HG03097 (cell line): Measurements from ENCODE around the gene ASB9.

Experiments used
- ATAC-seq: cut with Tn5 transposase; IDR thresholded peaks from one replicate; pipeline ENCODE4 v1.9.1; 2021; ENCODE audit not compliant: unreplicated experiment, low FRiP score

The ASB9 gene

DNA sequence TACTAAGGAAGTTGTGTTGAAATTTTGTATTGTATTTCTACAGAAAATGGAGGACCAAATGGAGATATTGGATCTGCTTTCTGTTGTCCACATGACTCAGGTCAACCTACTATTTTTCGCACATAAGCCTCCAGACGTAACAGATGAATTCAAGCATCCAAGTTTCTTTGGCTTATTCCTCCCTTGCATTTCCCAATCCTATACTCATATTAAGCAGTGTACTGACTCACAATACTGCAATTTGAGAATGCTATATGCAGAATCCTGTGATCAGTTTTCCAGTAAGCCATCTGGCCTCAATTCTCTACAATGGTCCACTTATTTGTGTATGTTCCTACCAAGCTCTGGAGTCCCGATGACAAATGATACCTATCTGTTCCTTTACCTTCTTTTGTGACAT is 75.7 kb downstream of the ASB9 start:
- no peak for ATAC-seq
